HepG2 (cell line): Measurements from ENCODE around the gene SCYL1. TPM values are rescaled to one million over a fixed set of nuclear protein-coding genes. Genes with fewer than 3 reads are reported as not detected.

Source experiments
- AGO2 ChIP-seq: fragments of 200-400 bp; formaldehyde crosslinking; optimal IDR thresholded peaks from 2 replicates; pipeline ENCODE3; 2017; ENCODE audit warnings: mild to moderate bottlenecking, low read depth, low read length, moderate library complexity
- AHR ChIP-seq: IDR thresholded peaks from 2 replicates; pipeline ENCODE4 v1.6.1; 2018; ENCODE audit warnings: missing genetic modification reagents, missing compliant biosample characterization
- ATF7 ChIP-seq, 2 experiments: fragments of 450-650 bp in 1 of 2; sonication (generic) in 1 of 2; formaldehyde crosslinking in 1 of 2; IDR thresholded peaks; 2 replicates each; pipeline versions ENCODE4 v1.4.0 to v1.6.1; 2016 to 2020; ENCODE audit warnings: antibody characterized with exemption in 1 of 2, mild to moderate bottlenecking in 1 of 2, missing genetic modification reagents in 1 of 2
- CREM ChIP-seq, 2 experiments: sonication (generic) in 1 of 2; formaldehyde crosslinking in 1 of 2; IDR thresholded peaks; 2 replicates each; pipeline versions ENCODE4 v1.4.0 to v1.6.1; 2016 to 2020; ENCODE audit warnings: antibody characterized with exemption in 1 of 2, mild to moderate bottlenecking in 1 of 2, missing genetic modification reagents in 1 of 2
- EHMT2 ChIP-seq: fragments of 200-600 bp; sonication (generic); IDR thresholded peaks from 2 replicates; pipeline ENCODE4 v1.7.0; 2017; ENCODE audit warnings: antibody characterized with exemption, low read depth, low read length, borderline replicate concordance
- KLF11 ChIP-seq: IDR thresholded peaks from 2 replicates; pipeline ENCODE4 v1.6.1; 2016; ENCODE audit warnings: missing compliant biosample characterization
- MED8 ChIP-seq: sonication (generic); formaldehyde crosslinking; IDR thresholded peaks from 2 replicates; pipeline ENCODE4 v1.8.1; 2023; ENCODE audit warnings: mild to moderate bottlenecking, missing genetic modification reagents; ENCODE audit not compliant: insufficient replicate concordance
- NR1H2 ChIP-seq: sonication (generic); formaldehyde crosslinking; IDR thresholded peaks from 2 replicates; pipeline ENCODE4 v1.8.1; 2022; ENCODE audit warnings: low read depth, missing genetic modification reagents, borderline replicate concordance
- POLR2AphosphoS2 ChIP-seq: IDR thresholded peaks from 2 replicates; pipeline ENCODE4 v1.6.1; 2011; ENCODE audit warnings: low read depth, low read length, improper control_type of control experiment
- PTBP1 ChIP-seq: fragments of 200-400 bp; formaldehyde crosslinking; IDR thresholded peaks from 2 replicates; pipeline ENCODE4 v1.6.1; 2018; ENCODE audit warnings: low read length, low read depth; ENCODE audit not compliant: poor library complexity, severe bottlenecking
- SP140L ChIP-seq: sonication (generic); formaldehyde crosslinking; IDR thresholded peaks from 2 replicates; pipeline ENCODE4 v1.4.0; 2020; ENCODE audit warnings: missing genetic modification reagents, borderline replicate concordance
- SP4 ChIP-seq: sonication (generic); formaldehyde crosslinking; IDR thresholded peaks from 2 replicates; pipeline ENCODE4 v1.8.1; 2023; ENCODE audit warnings: mild to moderate bottlenecking, missing genetic modification reagents
- STAT5B ChIP-seq: sonication (generic); formaldehyde crosslinking; IDR thresholded peaks from 2 replicates; pipeline ENCODE4 v1.4.0; 2020; ENCODE audit warnings: missing genetic modification reagents
- ZKSCAN8 ChIP-seq: IDR thresholded peaks from 2 replicates; pipeline ENCODE4 v1.6.1; 2016; ENCODE audit warnings: borderline replicate concordance, missing genetic modification reagents, missing compliant biosample characterization
- ZMYM4 ChIP-seq: sonication (generic); formaldehyde crosslinking; IDR thresholded peaks from 2 replicates; pipeline ENCODE4 v1.8.1; 2023; ENCODE audit warnings: mild to moderate bottlenecking, missing genetic modification reagents
- ZNF317 ChIP-seq: sonication (generic); formaldehyde crosslinking; IDR thresholded peaks from 2 replicates; pipeline ENCODE4 v1.5.0; 2020; ENCODE audit warnings: mild to moderate bottlenecking, missing genetic modification reagents
- ZNF547 ChIP-seq: sonication (generic); formaldehyde crosslinking; IDR thresholded peaks from 2 replicates; pipeline ENCODE4 v1.5.1; 2020; ENCODE audit warnings: mild to moderate bottlenecking, missing genetic modification reagents
- ZNF556 ChIP-seq: sonication (generic); formaldehyde crosslinking; IDR thresholded peaks from 2 replicates; pipeline ENCODE4 v1.4.0; 2020; ENCODE audit warnings: mild to moderate bottlenecking, missing genetic modification reagents, borderline replicate concordance
- ZNF562 ChIP-seq: sonication (generic); formaldehyde crosslinking; IDR thresholded peaks from 2 replicates; pipeline ENCODE4 v1.8.0; 2022; ENCODE audit warnings: missing genetic modification reagents, borderline replicate concordance
- ZNF574 ChIP-seq: sonication (generic); formaldehyde crosslinking; IDR thresholded peaks from 2 replicates; pipeline ENCODE4 v1.4.0; 2020; ENCODE audit warnings: missing genetic modification reagents
- polyA plus RNA-seq, 8 experiments: library from polyadenylated mRNA; depleted of rRNA in 3 of 8; stranded (reverse) in 7 of 8; unstranded in 1 of 8; fragments of >200 nt; fragmentation: Illumina TruSeq in 4 of 8; extraction: Trizol in 4 of 8; gene quantifications; 2 replicates each; pipeline versions ENCODE4 v1.2.1 to v1.2.3, GENCODE V29; 2011 to 2016; ENCODE audit warnings: low read depth in 4 of 8, missing spikeins in 1 of 8, mixed read lengths in 1 of 8; ENCODE audit not compliant: insufficient read depth in 1 of 8
- total RNA-seq, 5 experiments: library from RNA; depleted of rRNA; stranded (reverse); fragments of >200 nt; fragmentation: Illumina TruSeq; extraction: Trizol; gene quantifications; 2 replicates each; pipeline ENCODE4 v1.2.3, GENCODE V29; 2016; ENCODE audit warnings: low read depth in 1 of 5
- TF ChIP-seq, protein P1 (sequence below): sonication (generic); formaldehyde crosslinking; IDR thresholded peaks from 2 replicates; pipeline ENCODE4 v1.5.1; 2020; ENCODE audit warnings: mild to moderate bottlenecking, missing genetic modification reagents, moderate library complexity
- TF ChIP-seq, protein P2 (sequence below): sonication (generic); formaldehyde crosslinking; IDR thresholded peaks from 2 replicates; pipeline ENCODE4 v1.4.0; 2020; ENCODE audit warnings: low read depth, mild to moderate bottlenecking, missing genetic modification reagents

Gene SCYL1
- total and polyA plus RNA-seq, 2 of the 13 experiments (the other 11 are each of a cell fraction or from before 2014, with no cell fraction given): 65.9 to 103 TPM

- TF ChIP-seq, protein P1, sequence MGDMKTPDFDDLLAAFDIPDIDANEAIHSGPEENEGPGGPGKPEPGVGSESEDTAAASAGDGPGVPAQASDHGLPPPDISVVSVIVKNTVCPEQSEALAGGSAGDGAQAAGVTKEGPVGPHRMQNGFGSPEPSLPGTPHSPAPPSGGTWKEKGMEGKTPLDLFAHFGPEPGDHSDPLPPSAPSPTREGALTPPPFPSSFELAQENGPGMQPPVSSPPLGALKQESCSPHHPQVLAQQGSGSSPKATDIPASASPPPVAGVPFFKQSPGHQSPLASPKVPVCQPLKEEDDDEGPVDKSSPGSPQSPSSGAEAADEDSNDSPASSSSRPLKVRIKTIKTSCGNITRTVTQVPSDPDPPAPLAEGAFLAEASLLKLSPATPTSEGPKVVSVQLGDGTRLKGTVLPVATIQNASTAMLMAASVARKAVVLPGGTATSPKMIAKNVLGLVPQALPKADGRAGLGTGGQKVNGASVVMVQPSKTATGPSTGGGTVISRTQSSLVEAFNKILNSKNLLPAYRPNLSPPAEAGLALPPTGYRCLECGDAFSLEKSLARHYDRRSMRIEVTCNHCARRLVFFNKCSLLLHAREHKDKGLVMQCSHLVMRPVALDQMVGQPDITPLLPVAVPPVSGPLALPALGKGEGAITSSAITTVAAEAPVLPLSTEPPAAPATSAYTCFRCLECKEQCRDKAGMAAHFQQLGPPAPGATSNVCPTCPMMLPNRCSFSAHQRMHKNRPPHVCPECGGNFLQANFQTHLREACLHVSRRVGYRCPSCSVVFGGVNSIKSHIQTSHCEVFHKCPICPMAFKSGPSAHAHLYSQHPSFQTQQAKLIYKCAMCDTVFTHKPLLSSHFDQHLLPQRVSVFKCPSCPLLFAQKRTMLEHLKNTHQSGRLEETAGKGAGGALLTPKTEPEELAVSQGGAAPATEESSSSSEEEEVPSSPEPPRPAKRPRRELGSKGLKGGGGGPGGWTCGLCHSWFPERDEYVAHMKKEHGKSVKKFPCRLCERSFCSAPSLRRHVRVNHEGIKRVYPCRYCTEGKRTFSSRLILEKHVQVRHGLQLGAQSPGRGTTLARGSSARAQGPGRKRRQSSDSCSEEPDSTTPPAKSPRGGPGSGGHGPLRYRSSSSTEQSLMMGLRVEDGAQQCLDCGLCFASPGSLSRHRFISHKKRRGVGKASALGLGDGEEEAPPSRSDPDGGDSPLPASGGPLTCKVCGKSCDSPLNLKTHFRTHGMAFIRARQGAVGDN: 0 out of 2 replicates have a peak, but pooled peaks have one; percentile 1
- TF ChIP-seq ZKSCAN8 (no peak), MED8 (CRISPR knock-in tag) (no peak), ZNF556 (CRISPR knock-in tag) (0 out of 2 replicates have a peak, but pooled peaks have one; percentile 10), ZNF547 (CRISPR knock-in tag) (no peak), KLF11 (CRISPR knock-in tag) (0 out of 2 replicates have a peak, but pooled peaks have one; percentile 20), AGO2 (peak; percentile 76), ZNF317 (no peak), ZMYM4 (no peak; the same call in 1 of the 2 replicates), AHR (CRISPR knock-in tag) (no peak), ATF7 (IDR thresholded peaks at IDR 0.05) (peak; percentile 96), ATF7 (CRISPR knock-in tag; IDR thresholded peaks at IDR 0.05) (no peak), STAT5B (CRISPR knock-in tag) (no peak), CREM (IDR thresholded peaks at IDR 0.05) (peak; percentile 83), CREM (CRISPR knock-in tag; IDR thresholded peaks at IDR 0.05) (no peak), PTBP1 (no peak), SP4 (no peak), POLR2AphosphoS2 (no peak), EHMT2 (no peak), ZNF574 (no peak), SP140L (CRISPR knock-in tag) (no peak), ZNF562 (CRISPR knock-in tag) (no peak), NR1H2 (CRISPR knock-in tag) (no peak)
- TF ChIP-seq, protein P2, sequence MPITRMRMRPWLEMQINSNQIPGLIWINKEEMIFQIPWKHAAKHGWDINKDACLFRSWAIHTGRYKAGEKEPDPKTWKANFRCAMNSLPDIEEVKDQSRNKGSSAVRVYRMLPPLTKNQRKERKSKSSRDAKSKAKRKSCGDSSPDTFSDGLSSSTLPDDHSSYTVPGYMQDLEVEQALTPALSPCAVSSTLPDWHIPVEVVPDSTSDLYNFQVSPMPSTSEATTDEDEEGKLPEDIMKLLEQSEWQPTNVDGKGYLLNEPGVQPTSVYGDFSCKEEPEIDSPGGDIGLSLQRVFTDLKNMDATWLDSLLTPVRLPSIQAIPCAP (CRISPR knock-in tag): no peak
Measured at GRCh38 chr11:65488273-65489034, 36.4 kb upstream of the SCYL1 start (continued).
